Subcutaneous abdominal adipose tissue (tissue), 5 donors: ENCODE data around the gene PNMT.

Experiments used
- H3K27ac ChIP-seq: one replicate; pipeline ENCODE4 v1.7.0; 2013; ENCODE audit warnings: low read depth, mild to moderate bottlenecking, inconsistent platforms, low read length, moderate library complexity
- H3K27me3 ChIP-seq, 5 donors: one replicate each; pipeline ENCODE4 v1.7.0; 2013; ENCODE audit warnings: low read length in 5 of 5, inconsistent platforms in 1 of 5; ENCODE audit not compliant: control insufficient read depth in 5 of 5, insufficient read depth in 4 of 5
- H3K36me3 ChIP-seq, 5 donors: one replicate each; pipeline ENCODE4 v1.7.0; 2013; ENCODE audit warnings: low read length in 5 of 5; ENCODE audit not compliant: control insufficient read depth in 5 of 5, insufficient read depth in 5 of 5
- H3K4me1 ChIP-seq, 5 donors: one replicate each; pipeline ENCODE4 v1.7.0; 2013; ENCODE audit warnings: low read length in 5 of 5, mild to moderate bottlenecking in 3 of 5, moderate library complexity in 1 of 5; ENCODE audit not compliant: control insufficient read depth in 5 of 5, insufficient read depth in 5 of 5
- H3K4me3 ChIP-seq, 5 donors: one replicate each; pipeline ENCODE4 v1.7.0; 2013; ENCODE audit warnings: low read length in 5 of 5, low read depth in 1 of 5
- H3K9ac ChIP-seq, 5 donors: one replicate each; pipeline ENCODE4 v1.7.0; 2013; ENCODE audit warnings: low read length in 5 of 5, mild to moderate bottlenecking in 4 of 5, moderate library complexity in 3 of 5
- H3K9me3 ChIP-seq, 5 donors: one replicate each; pipeline ENCODE4 v1.7.0; 2013; ENCODE audit warnings: low read length in 5 of 5; ENCODE audit not compliant: control insufficient read depth in 5 of 5
- donor health status: healthy.
- donor health status: healthy.
- donor health status: healthy.
- donor health status: healthy.
- donor health status: healthy.

Gene PNMT

DNA sequence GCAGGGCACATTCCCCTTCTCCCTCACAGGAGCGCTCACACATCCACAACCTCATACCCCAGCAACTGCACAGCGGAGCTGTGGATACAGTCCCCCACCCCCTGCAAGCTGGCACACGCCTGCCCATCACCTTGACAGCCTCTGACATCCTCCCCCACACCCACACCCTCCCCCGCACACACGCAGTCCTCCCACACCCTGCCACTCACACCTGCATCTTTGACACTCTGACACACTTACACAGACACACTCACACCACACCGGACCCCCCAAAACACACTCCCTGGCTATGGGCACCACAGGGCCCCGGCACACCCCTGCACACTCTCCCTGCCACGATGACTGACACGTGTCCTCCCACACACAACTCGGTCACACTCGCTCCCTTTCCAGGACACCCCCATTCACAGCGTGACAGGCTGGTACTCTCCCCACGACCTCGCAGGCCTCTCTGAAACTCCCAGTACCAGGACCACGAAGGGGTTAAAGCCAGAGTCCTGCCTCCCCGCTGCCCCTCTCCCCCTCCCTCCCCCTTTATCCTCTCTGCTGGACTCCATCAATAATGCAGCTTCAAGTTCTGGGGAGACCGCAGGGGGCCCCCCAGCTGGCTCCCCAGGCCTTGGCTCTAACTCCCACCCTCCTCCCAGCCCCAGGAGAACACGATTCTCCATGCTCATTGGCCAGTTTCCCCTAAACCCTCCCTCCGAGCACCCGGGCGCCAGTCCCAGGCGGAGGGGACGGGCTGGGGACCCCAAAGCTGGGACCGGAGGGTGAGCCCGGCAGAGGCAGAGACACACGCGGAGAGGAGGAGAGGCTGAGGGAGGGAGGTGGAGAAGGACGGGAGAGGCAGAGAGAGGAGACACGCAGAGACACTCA is 41.8 kb upstream of the PNMT start, which contains the start of gene PPP1R1B:
TSS of gene PPP1R1B (plus strand) at position 782 of the 876 bp plus-strand sequence. CDS start 441 bp downstream, outside the sequence.
- Histone ChIP-seq H3K36me3 (no peaks in the 10 kb centered on the region), H3K27ac (peak within 1 kb of the TSS; percentile 23), H3K4me1 (peaks cover 3 to 68% (median 62%) of the 10 kb centered on the region in 5 donors), H3K9ac (peak within 1 kb of the TSS in 3 of 5 donors; percentile 30 to 69 (median 56)), H3K4me3 (peak within 1 kb of the TSS; percentile 43 to 73 (median 62)), H3K9me3 (no peaks in the 10 kb centered on the region), H3K27me3 (peaks cover 0 to 40% (median 24%) of the 10 kb centered on the region in 5 donors)

DNA sequence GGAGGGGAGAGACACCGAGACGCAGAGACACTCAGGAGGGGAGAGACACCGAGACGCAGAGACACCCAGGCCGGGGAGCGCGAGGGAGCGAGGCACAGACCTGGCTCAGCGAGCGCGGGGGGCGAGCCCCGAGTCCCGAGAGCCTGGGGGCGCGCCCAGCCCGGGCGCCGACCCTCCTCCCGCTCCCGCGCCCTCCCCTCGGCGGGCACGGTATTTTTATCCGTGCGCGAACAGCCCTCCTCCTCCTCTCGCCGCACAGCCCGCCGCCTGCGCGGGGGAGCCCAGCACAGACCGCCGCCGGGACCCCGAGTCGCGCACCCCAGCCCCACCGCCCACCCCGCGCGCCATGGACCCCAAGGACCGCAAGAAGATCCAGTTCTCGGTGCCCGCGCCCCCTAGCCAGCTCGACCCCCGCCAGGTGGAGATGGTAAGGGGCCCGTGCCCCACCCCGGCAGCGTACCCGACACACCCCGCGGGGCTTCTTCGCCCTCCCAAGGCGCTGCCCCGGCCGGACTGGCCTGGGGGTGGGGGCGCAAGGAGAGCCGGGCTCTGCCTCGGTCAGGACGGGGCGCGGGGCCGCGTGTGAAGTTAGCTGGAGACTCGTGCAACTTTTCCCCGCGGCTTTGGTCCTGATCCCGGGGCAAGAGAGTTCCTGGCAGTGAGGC is 41.1 kb upstream of the PNMT start:
- Histone ChIP-seq H3K27ac (peak overlapping the region; percentile 23), H3K27me3 (peaks cover 0 to 43% (median 24%) of the 10 kb centered on the region in 5 donors), H3K36me3 (no peaks in the 10 kb centered on the region), H3K9ac (peak overlapping the region in 2 of 5 donors; percentile 30 to 67), H3K4me1 (peaks cover 1 to 74% (median 68%) of the 10 kb centered on the region in 5 donors), H3K9me3 (no peaks in the 10 kb centered on the region), H3K4me3 (peak overlapping the region; percentile 43 to 70 (median 62))

DNA sequence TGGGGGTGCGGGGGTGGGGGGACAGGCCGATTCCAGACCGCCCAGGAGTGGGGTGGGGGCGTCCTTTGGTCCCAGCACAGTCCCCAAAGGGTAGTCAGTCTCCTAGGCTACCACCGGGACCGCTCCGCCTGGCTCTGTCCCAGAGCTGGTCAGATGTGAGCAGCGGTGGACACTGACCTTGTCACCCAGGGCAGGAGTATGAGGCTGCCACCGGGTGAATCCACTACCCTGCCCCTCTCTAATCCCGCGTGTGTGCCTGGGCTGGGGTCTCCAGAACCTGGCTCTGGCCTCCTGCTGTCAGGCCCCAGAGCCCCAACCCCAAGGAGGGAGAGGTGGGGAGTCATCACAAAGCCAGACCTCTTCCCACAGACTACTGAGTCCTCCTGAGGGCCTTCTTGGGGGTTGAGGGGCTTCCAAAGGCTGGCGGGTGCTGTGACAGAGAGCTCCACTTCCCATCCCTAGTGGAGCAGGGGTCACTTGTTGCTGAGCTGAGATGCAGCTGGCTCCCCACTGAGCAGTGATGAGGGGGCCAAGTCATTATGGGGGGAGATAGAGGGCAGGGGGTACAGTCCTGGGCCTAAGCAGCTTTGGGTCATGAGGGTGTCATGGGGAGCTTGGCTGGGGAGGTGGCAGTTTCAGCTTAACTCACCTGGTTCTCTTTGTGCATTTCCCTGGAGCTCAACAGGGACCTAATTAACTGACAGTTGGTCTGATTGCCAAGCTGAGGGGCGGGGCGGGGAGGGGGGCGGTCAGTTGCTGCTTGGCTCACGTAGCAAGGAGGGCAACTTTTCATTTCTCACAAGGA is 40.3 kb upstream of the PNMT start:
- H3K27me3 ChIP-seq = peaks cover 0 to 43% (median 24%) of the 10 kb centered on the region in 5 donors
- peaks cover 0 to 77% (median 70%) of the 10 kb centered on the region in 5 donors for H3K4me1 ChIP-seq
- no peaks in the 10 kb centered on the region for H3K9me3 ChIP-seq
- peak overlapping the region; percentile 23 for H3K27ac ChIP-seq
- H3K9ac ChIP-seq = peak overlapping the region in 3 of 5 donors; percentile 38 to 69 (median 56)
- H3K4me3 ChIP-seq = peak overlapping the region in 4 of 5 donors; percentile 51 to 73 (median 66)
- no peaks in the 10 kb centered on the region for H3K36me3 ChIP-seq

DNA sequence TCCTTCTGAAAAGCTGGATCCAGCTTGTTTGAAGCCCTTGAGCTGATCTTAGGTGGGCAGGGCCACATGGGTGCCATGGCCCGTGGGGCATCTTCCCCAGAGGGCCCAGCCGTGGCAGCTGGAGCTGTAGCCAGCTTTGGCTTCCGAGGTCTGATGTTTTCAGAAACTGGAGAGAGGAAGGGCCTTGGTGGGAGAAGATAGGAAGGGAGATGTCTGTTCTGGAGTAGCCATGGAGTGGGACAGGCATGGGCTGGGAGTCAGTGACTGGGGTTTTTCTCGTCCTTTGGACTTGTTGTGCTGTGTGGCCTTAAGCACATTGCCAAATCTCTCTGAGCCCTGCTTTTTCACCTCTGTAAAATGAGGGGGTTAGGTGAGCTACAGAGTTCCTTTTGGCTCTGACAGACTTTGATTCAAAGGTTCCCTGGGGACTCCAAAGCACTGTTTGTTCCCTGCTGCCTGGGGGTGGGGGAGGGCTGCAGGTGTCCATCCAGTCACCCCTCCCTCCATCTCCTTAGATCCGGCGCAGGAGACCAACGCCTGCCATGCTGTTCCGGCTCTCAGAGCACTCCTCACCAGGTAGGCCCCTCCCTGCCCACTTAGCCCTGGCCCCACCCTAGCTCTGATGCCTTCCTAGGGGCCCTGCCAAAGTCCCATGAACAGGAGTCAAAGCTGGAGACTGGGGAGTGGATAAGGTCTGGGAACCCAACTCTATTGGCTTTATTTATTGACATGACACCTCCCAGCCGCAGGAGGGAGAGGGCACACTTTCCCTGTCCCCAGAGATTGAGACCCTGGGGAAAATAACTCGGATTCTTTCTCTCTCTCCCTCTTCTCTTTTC is 39.4 kb upstream of the PNMT start:
- Histone ChIP-seq H3K4me3 (peak overlapping the region in 3 of 5 donors; percentile 6 to 51 (median 22)), H3K27ac (peak overlapping the region; percentile 27), H3K36me3 (no peaks in the 10 kb centered on the region), H3K9me3 (no peaks in the 10 kb centered on the region), H3K4me1 (peaks cover 0 to 82% (median 71%) of the 10 kb centered on the region in 5 donors), H3K9ac (peak overlapping the region in 2 of 5 donors; percentile 27 to 71), H3K27me3 (peaks cover 0 to 43% (median 24%) of the 10 kb centered on the region in 5 donors)

DNA sequence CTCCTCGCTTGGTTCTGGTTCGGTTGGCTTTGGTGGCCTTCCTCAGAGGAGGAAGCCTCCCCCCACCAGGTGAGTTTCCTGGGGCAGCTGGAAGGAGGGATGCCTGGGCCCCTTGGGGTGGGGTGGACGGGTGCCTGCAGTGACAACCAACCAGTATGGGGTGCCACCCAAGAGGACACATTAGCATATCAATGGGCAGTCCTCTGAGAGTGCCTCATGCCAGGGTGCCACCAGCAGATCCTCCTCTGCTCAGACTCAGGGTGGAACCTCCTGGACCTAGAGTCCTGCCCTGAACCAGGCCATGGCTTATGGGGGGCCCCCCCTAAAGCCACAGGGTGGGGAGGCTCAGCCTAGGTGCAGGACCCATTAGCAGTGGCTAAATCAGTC is 38.8 kb upstream of the PNMT start:
- H3K27me3 ChIP-seq = peaks cover 0 to 43% (median 24%) of the 10 kb centered on the region in 5 donors
- H3K27ac ChIP-seq = peak overlapping the region; percentile 27
- H3K4me3 ChIP-seq = peak overlapping the region in 1 of 5 donors; percentile 31
- H3K9me3 ChIP-seq = no peaks in the 10 kb centered on the region
- H3K36me3 ChIP-seq = no peaks in the 10 kb centered on the region
- H3K4me1 ChIP-seq = peaks cover under 1 to 88% (median 76%) of the 10 kb centered on the region in 5 donors
- peak overlapping the region in 2 of 5 donors; percentile 25 to 31 for H3K9ac ChIP-seq

DNA sequence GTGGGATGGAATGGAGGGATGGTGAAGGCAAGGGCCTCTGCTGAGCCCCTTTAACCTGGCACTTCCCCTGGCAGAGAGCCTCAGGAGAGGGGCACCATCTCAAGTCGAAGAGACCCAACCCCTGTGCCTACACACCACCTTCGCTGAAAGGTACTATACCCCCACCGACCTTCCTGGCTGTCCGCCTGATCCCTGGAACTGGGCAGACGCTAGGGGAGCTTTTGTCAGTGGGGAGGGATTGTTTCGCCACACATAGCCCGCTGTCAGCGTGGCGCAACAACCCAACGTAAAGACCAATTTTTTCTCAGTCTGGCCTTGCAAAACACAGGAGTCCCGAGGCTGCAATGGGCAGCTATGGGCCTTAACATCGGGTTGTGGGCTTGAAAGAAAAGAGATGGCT is 38.4 kb upstream of the PNMT start:
- Histone ChIP-seq H3K4me3 (peak overlapping the region in 1 of 5 donors; percentile 31), H3K27me3 (peaks cover 0 to 40% (median 22%) of the 10 kb centered on the region in 5 donors), H3K9ac (peak overlapping the region in 1 of 5 donors; percentile 31)

DNA sequence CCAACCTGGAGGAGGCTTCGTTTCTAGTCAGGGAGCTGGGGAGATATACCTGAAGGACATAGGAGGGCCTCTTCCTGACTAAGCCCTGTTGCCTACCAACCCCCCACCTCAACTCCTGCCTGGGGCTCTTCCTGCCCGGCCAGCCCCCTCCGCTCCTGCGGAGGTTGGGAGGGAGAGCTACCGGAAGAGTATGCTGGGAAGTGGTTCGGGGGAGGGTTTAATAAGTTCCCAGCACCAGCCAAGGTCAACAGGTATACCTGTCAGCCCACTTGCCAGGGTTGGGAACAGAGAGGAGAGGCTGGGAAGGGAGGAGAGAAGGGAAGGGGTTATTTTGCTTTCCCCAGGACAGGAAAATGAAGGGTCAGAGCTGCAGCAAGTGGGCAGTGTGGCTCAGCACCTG is 36.9 kb upstream of the PNMT start:
- Histone ChIP-seq H3K4me3 (no peak overlapping the region), H3K9ac (no peak overlapping the region), H3K27ac (peak overlapping the region; percentile 7), H3K9me3 (no peaks in the 10 kb centered on the region), H3K27me3 (peaks cover 0 to 25% (median 9%) of the 10 kb centered on the region in 5 donors), H3K4me1 (peaks cover 2 to 83% (median 78%) of the 10 kb centered on the region in 5 donors), H3K36me3 (peaks cover 0 to 8% (median 0%) of the 10 kb centered on the region in 5 donors)

More for the DNA sequence above, 38.4 kb upstream of the PNMT start:
- Histone ChIP-seq H3K4me1 (peaks cover 1 to 91% (median 79%) of the 10 kb centered on the region in 5 donors), H3K9me3 (no peaks in the 10 kb centered on the region), H3K36me3 (peaks cover 0 to 3% (median 0%) of the 10 kb centered on the region in 5 donors), H3K27ac (peak overlapping the region; percentile 50)

DNA sequence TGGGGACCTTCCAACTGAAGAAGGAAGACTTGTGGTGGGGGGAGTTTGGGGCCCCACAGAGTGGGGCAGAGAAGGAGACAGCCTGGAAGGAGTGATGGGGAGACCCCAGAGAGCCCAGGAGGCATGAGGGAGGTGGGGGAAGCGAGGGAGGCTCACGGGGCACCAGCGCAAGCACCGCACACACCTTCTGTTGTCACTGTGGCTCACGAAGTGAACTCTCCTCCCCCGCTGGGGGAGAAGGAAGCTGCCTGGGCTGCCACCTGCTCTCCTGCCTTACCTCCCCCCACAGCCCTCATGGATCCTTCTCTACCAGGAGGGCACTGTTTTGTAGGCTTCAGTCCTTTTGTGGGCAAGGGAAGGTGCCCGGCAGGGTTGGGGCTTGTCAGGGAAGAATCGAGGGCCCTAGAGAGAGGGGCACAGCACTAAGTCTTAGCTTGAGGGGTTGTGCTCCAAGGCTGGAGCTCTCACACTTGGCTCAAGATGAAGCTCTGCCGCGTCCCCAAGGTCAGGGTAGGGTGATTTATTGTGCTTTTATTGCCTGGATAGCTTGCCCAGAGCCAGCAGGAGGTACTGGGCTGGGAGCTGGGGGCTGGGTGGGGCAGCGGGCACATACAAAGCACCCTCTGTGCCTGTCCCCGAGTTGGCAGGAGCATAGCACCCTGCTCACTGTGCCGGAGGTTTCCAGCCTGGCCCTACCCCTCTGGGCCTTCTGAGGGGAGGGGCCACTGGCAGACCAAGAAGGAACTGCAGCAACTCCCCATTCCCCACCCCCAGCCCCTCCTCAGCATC is 35.9 kb upstream of the PNMT start:
- Histone ChIP-seq H3K27ac (peak overlapping the region; percentile 7), H3K36me3 (peaks cover 0 to 8% (median 0%) of the 10 kb centered on the region in 5 donors), H3K4me3 (peak overlapping the region in 2 of 5 donors; percentile 8 to 33), H3K27me3 (peaks cover 0 to 20% (median 3%) of the 10 kb centered on the region in 5 donors), H3K9me3 (no peaks in the 10 kb centered on the region), H3K4me1 (peaks cover 3 to 83% (median 75%) of the 10 kb centered on the region in 5 donors), H3K9ac (no peak overlapping the region)
